ENCODE results near the gene EPHA1.

DNA sequence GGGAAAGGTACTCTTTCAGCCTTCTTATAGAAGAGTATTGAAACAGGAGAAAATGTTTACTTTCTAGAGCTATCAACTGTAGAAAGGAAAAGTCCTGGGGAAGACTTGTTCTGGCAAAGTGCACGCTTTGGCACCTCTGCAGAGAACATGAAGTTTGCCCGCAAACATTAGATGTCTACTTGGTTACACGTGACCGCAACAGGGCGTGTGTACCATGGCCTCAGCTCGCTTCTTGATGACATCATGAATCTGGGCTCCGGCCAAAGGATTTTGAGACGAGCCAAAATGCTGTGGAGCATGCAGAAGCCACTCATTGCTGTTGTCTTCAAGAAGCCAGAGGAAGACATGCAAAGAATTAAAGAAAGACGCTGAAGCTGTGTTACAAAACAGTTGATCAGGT is 26.0 kb upstream of the EPHA1 start:
- TF ChIP-seq, protein P1, sequence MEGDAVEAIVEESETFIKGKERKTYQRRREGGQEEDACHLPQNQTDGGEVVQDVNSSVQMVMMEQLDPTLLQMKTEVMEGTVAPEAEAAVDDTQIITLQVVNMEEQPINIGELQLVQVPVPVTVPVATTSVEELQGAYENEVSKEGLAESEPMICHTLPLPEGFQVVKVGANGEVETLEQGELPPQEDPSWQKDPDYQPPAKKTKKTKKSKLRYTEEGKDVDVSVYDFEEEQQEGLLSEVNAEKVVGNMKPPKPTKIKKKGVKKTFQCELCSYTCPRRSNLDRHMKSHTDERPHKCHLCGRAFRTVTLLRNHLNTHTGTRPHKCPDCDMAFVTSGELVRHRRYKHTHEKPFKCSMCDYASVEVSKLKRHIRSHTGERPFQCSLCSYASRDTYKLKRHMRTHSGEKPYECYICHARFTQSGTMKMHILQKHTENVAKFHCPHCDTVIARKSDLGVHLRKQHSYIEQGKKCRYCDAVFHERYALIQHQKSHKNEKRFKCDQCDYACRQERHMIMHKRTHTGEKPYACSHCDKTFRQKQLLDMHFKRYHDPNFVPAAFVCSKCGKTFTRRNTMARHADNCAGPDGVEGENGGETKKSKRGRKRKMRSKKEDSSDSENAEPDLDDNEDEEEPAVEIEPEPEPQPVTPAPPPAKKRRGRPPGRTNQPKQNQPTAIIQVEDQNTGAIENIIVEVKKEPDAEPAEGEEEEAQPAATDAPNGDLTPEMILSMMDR (IDR thresholded peaks at IDR 0.05 in 8 of 11, conservative IDR thresholded peaks at IDR 0.05 in 3 of 11) = no peak
- TF ChIP-seq POLR2A (IDR thresholded peaks at IDR 0.05) (no peak), POLR2AphosphoS5 (IDR thresholded peaks at IDR 0.05) (no peak)
